Endodermal cell (in vitro differentiated cells): ENCODE results near the gene ME3. TPM values are rescaled to one million over a fixed set of nuclear protein-coding genes. Genes with fewer than 3 reads are reported as not detected.
"Not testable (repeated sequence)": the region's sequence is repeated elsewhere in the genome, so short reads cannot be mapped to it uniquely, and the experiment has no call there.

ENCODE experiments used
- DNase-seq: peaks from one replicate; pipeline ENCODE4 v3.0.0-alpha.2; 2017
- H3K27ac ChIP-seq: 2 replicates; pipeline ENCODE4 v1.5.1; 2013; ENCODE audit warnings: mild to moderate bottlenecking, low read depth, low read length, moderate library complexity
- H3K27me3 ChIP-seq: 2 replicates; pipeline ENCODE4 v1.6.1; 2013; ENCODE audit warnings: mild to moderate bottlenecking, low read length, moderate library complexity; ENCODE audit not compliant: insufficient read depth, control insufficient read depth, poor library complexity, severe bottlenecking
- H3K36me3 ChIP-seq: 2 replicates; pipeline ENCODE4 v1.7.0; 2013; ENCODE audit warnings: mild to moderate bottlenecking, low read length, moderate library complexity; ENCODE audit not compliant: control insufficient read depth, insufficient read depth
- H3K4me1 ChIP-seq: one replicate; pipeline ENCODE4 v1.7.0; 2013; ENCODE audit warnings: low read length; ENCODE audit not compliant: control insufficient read depth, insufficient read depth
- H3K4me3 ChIP-seq: 2 replicates; pipeline ENCODE4 v1.5.1; 2013; ENCODE audit warnings: mild to moderate bottlenecking, low read length, moderate library complexity
- H3K9ac ChIP-seq: 2 replicates; pipeline ENCODE4 v1.6.1; 2013; ENCODE audit warnings: mild to moderate bottlenecking, low read length, moderate library complexity; ENCODE audit not compliant: poor library complexity, severe bottlenecking; ENCODE audit errors: extremely low read depth
- H3K9me3 ChIP-seq: 2 replicates; pipeline ENCODE4 v1.6.1; 2013; ENCODE audit warnings: mild to moderate bottlenecking, low read length, moderate library complexity; ENCODE audit not compliant: control insufficient read depth
- H3K27ac Mint-ChIP-seq: 2 replicates; pipeline ENCODE4 v1.8.0; 2020; ENCODE audit warnings: mixed read lengths
- H3K27me3 Mint-ChIP-seq: 2 replicates; pipeline ENCODE4 v1.8.0; 2021; ENCODE audit warnings: mild to moderate bottlenecking, mixed read lengths; ENCODE audit not compliant: insufficient read depth
- H3K36me3 Mint-ChIP-seq: 2 replicates; pipeline ENCODE4 v1.8.0; 2020; ENCODE audit warnings: low read depth, mixed read lengths
- H3K4me1 Mint-ChIP-seq: 2 replicates; pipeline ENCODE4 v1.8.0; 2020; ENCODE audit warnings: mixed read lengths
- H3K4me3 Mint-ChIP-seq: 2 replicates; pipeline ENCODE4 v1.8.0; 2020; ENCODE audit warnings: mild to moderate bottlenecking, moderate library complexity, mixed read lengths
- H3K9me3 Mint-ChIP-seq: 2 replicates; pipeline ENCODE4 v1.8.0; 2020; ENCODE audit warnings: mild to moderate bottlenecking, mixed read lengths
- WGBS, 2 experiments: methylation state at CpG; one replicate each; pipeline versions ENCODE4 v1.1.5 to v1.1.7; 2013; ENCODE audit warnings: missing lambda C conversion rate in 2 of 2, mixed read lengths in 1 of 2; ENCODE audit not compliant: insufficient coverage in 1 of 2, insufficient read length in 1 of 2; 5-methylcytosine and 5-hydroxymethylcytosine counted together
- total RNA-seq, 2 donors: library from RNA; stranded (reverse); fragmentation: NEBNext Ultra II Directional in 1 of 2; extraction: Animal tissue kit (Norgen Biotek cat#: 25700) in 1 of 2; gene quantifications; 2 replicates in 1 of 2; 3 replicates in 1 of 2; pipeline ENCODE4 v1.2.1, GENCODE V29; 2021
- TF ChIP-seq, protein P1 (sequence below): fragments of 200-600 bp; sonication (generic); conservative IDR thresholded peaks from 2 replicates; pipeline ENCODE4 v1.5.0; 2021; ENCODE audit warnings: antibody characterized with exemption, mild to moderate bottlenecking

The ME3 gene
- total RNA-seq, 2 donors from 2014 or later, result 1.2 to 1.3 TPM

GRCh38 chr11:86418106-86418505 is 254.3 kb downstream of the ME3 start:
- H3K4me3 Mint-ChIP-seq, result no peak overlapping the region
- peaks cover 38% of the 10 kb centered on the region for H3K4me1 Mint-ChIP-seq

DNA sequence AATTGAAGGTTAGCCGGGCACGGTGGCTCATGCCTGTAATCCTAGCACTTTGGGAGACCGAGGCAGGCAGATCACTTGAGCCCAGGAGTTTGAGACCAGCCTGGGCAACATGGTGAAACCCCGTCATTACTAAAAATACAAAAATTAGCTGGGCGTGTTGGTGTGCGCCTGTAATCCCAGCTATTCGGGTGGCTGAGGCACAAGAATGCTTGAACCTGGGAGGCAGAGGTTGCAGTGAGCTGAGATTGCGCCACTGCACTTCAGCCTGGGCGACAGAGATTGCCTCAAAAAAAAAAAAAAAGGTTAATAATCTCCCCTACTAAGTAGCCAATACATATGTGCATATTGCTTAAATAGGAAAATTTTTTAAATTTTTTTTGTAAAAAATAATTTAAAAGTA is 255.5 kb downstream of the ME3 start:
- not testable (repeated sequence) for H3K36me3 Mint-ChIP-seq, H3K27ac ChIP-seq, H3K9me3 ChIP-seq, H3K4me3 ChIP-seq, H3K9ac ChIP-seq, H3K27ac Mint-ChIP-seq, H3K27me3 ChIP-seq, DNase-seq, H3K4me3 Mint-ChIP-seq, H3K36me3 ChIP-seq, H3K27me3 Mint-ChIP-seq, H3K9me3 Mint-ChIP-seq
- H3K4me1 ChIP-seq, result peaks cover 14% of the 10 kb centered on the region
- WGBS, 2 experiments, result 95 to 98% methylated on average over 7 to 9 of the region's 9 CpGs
- H3K4me1 Mint-ChIP-seq, result peaks cover 27% of the 10 kb centered on the region

More at GRCh38 chr11:86418106-86418505, 254.3 kb downstream of the ME3 start:
- H3K9me3 ChIP-seq, result no peaks in the 10 kb centered on the region
- no peak overlapping the region for H3K27ac Mint-ChIP-seq
- no peaks in the 10 kb centered on the region for H3K9me3 Mint-ChIP-seq
- H3K9ac ChIP-seq, result no peak overlapping the region
- H3K36me3 ChIP-seq, result no peaks in the 10 kb centered on the region
- no peaks in the 10 kb centered on the region for H3K36me3 Mint-ChIP-seq
- H3K27ac ChIP-seq, result no peak overlapping the region
- 100% methylated on average over 1 of the region's 3 CpGs; no CpG with 5 or more reads in 1 of the 2 experiments for WGBS, 2 experiments
- H3K27me3 ChIP-seq, result no peaks in the 10 kb centered on the region
- H3K4me3 ChIP-seq, result no peak overlapping the region
- no peak for DNase-seq
- TF ChIP-seq, protein P1, sequence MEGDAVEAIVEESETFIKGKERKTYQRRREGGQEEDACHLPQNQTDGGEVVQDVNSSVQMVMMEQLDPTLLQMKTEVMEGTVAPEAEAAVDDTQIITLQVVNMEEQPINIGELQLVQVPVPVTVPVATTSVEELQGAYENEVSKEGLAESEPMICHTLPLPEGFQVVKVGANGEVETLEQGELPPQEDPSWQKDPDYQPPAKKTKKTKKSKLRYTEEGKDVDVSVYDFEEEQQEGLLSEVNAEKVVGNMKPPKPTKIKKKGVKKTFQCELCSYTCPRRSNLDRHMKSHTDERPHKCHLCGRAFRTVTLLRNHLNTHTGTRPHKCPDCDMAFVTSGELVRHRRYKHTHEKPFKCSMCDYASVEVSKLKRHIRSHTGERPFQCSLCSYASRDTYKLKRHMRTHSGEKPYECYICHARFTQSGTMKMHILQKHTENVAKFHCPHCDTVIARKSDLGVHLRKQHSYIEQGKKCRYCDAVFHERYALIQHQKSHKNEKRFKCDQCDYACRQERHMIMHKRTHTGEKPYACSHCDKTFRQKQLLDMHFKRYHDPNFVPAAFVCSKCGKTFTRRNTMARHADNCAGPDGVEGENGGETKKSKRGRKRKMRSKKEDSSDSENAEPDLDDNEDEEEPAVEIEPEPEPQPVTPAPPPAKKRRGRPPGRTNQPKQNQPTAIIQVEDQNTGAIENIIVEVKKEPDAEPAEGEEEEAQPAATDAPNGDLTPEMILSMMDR, result no peak
- peaks cover 14% of the 10 kb centered on the region for H3K4me1 ChIP-seq
- H3K27me3 Mint-ChIP-seq, result no peaks in the 10 kb centered on the region

DNA sequence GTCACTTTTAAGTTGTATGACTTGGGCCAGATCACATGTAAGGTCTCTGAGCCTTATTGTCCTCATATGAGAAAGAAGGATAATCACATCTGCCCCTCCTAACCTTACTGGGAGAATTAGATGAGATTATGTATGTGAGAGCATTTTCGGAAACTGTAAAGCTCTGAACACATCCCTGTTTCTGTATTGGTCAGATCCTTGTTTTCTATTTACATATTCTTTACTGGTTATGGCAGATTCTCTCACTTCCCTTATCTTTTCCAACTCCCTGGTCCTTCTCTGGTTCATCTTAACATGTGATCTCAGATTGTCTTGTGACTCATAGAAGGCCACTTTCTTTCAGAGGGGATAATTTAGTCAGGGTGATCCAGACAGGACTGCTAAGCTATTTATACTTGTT is 255.9 kb downstream of the ME3 start:
- 100% methylated on average over 1 of the region's 1 CpG; no CpG with 5 or more reads in 1 of the 2 experiments for WGBS, 2 experiments

More for the DNA sequence above, 255.9 kb downstream of the ME3 start:
- H3K9ac ChIP-seq, result no peak overlapping the region
- H3K27ac ChIP-seq, result no peak overlapping the region
- H3K36me3 ChIP-seq, result no peaks in the 10 kb centered on the region
- Mint-ChIP-seq H3K36me3 (peaks cover 2% of the 10 kb centered on the region), H3K27me3 (no peaks in the 10 kb centered on the region), H3K4me1 (peaks cover 24% of the 10 kb centered on the region), H3K9me3 (no peaks in the 10 kb centered on the region), H3K4me3 (no peak overlapping the region), H3K27ac (no peak overlapping the region)
- no peaks in the 10 kb centered on the region for H3K27me3 ChIP-seq
- no peak for DNase-seq
- H3K4me3 ChIP-seq, result no peak overlapping the region
- peaks cover 14% of the 10 kb centered on the region for H3K4me1 ChIP-seq
- H3K9me3 ChIP-seq, result no peaks in the 10 kb centered on the region
- TF ChIP-seq, protein P1, result no peak
